Thyroid gland (tissue), 4 donors: ENCODE measurements around the gene ATXN7L1.

Experiments used
- CTCF ChIP-seq, 6 experiments: fragments of 200-600 bp in 3 of 6; fragments of 450-650 bp in 3 of 6; sonication (generic) in 3 of 6; IDR thresholded peaks; one replicate each; pipeline ENCODE4 v1.5.1; 2016 to 2019; ENCODE audit warnings: antibody characterized with exemption in 6 of 6, mild to moderate bottlenecking in 2 of 6, inconsistent platforms in 1 of 6, moderate library complexity in 1 of 6
- POLR2A ChIP-seq, 2 donors: fragments of 450-650 bp; IDR thresholded peaks; one replicate each; pipeline ENCODE4 v1.6.1; 2017; ENCODE audit warnings: antibody characterized with exemption in 2 of 2, mild to moderate bottlenecking in 2 of 2, moderate library complexity in 1 of 2

- TF ChIP-seq CTCF (IDR thresholded peaks at IDR 0.05): no peak
- no peak for TF ChIP-seq POLR2A (IDR thresholded peaks at IDR 0.05)
These were observed 178.6 kb downstream of the ATXN7L1 start for GRCh38 chr7:105697753-105698152.
